Measurements from ENCODE around the gene AQP6. TPM values are rescaled to one million over a fixed set of nuclear protein-coding genes. Genes with fewer than 3 reads are reported as not detected.

Gene AQP6
- total RNA-seq, 1 experiment from 2014 or later = 0.09 TPM

- Histone ChIP-seq H2BK15ac (ENCODE audit: low read depth, low read length) (no peak overlapping the region), H3K9me3 (ENCODE audit: control insufficient read depth, low read depth, low read length) (no peaks in the 10 kb centered on the region), H4K5ac (ENCODE audit: insufficient read length, low read depth, low read length) (no peak overlapping the region), H4K20me1 (ENCODE audit: control insufficient read depth, insufficient read depth, insufficient read length) (no peaks in the 10 kb centered on the region), H2AK5ac (ENCODE audit: insufficient read length, low read length) (no peak overlapping the region), H3K4me1 (ENCODE audit: insufficient read depth, low read length) (no peaks in the 10 kb centered on the region), H3K14ac (ENCODE audit: insufficient read depth, low read length) (no peak overlapping the region), H3K79me2 (ENCODE audit: insufficient read depth, low read length) (no peaks in the 10 kb centered on the region), H4K8ac (replicated peaks; ENCODE audit: insufficient read length, low read depth, low read length) (no peak overlapping the region), H3K23ac (ENCODE audit: insufficient read length, low read depth, low read length) (no peak overlapping the region), H3K9ac (ENCODE audit: extremely low read depth, insufficient read length, low read length) (no peak overlapping the region), H3T11ph (ENCODE audit: low read length) (no peak overlapping the region), H2BK5ac (ENCODE audit: insufficient read length, low read length) (no peak overlapping the region), H3K4me2 (ENCODE audit: insufficient read depth, insufficient read length, low read length) (no peak overlapping the region), H2AFZ (ENCODE audit: low read length) (no peak overlapping the region), H2BK12ac (ENCODE audit: insufficient read length, low read depth, low read length) (no peak overlapping the region), H3K18ac (ENCODE audit: insufficient read length, low read depth, low read length) (no peak overlapping the region), H2BK20ac (ENCODE audit: low read depth, low read length, poor library complexity, severe bottlenecking) (no peak overlapping the region), H3K79me1 (ENCODE audit: insufficient read depth, low read depth, low read length, poor library complexity, severe bottlenecking) (no peaks in the 10 kb centered on the region), H3K56ac (ENCODE audit: insufficient read length, low read depth, low read length) (no peak overlapping the region), H4K91ac (ENCODE audit: insufficient read length, low read depth, low read length) (no peak overlapping the region), H2BK120ac (ENCODE audit: low read depth, low read length, poor library complexity, severe bottlenecking) (no peak overlapping the region), H3K23me2 (ENCODE audit: insufficient read length, low read depth, low read length, poor library complexity, severe bottlenecking) (no peaks in the 10 kb centered on the region), H3K27ac (ENCODE audit: insufficient read length, low read depth, low read length) (no peak overlapping the region), H3K4ac (ENCODE audit: low read depth, low read length) (no peak overlapping the region), H3K27me3 (ENCODE audit: insufficient read depth, low read length) (no peaks in the 10 kb centered on the region)
- Mint-ChIP-seq H3K36me3 (ENCODE audit: insufficient read depth in 1 of 3, low read depth in 3 of 3) (no peaks in the 10 kb centered on the region; a peak in 1 of 7 replicates), H3K9me3 (no peaks in the 10 kb centered on the region), H3K27ac (no peak overlapping the region), H3K27me3 (ENCODE audit: low read depth) (no peaks in the 10 kb centered on the region; the same call in 1 of the 2 replicates), H3K4me1 (peaks cover 4 to 7% of the 10 kb centered on the region in 2 experiments; a peak in 3 of 4 replicates), H3K4me3 (no peak overlapping the region)
- no peak for DNase-seq
- WGBS (ENCODE audit: extremely low coverage, insufficient read length, low lambda C conversion rate) = no CpG with 5 or more reads among the region's 3 CpGs
- TF ChIP-seq CTCF (conservative IDR thresholded peaks at IDR 0.05) = no peak
Measured at GRCh38 chr12:49934505-49934904, 38.2 kb upstream of the AQP6 start.

Data from H9 (cell line).